ENCODE data around the gene CLMP.
A peak's percentile ranks its signal among the peaks of the same experiment; 100 is the strongest.

Gene CLMP

DNA sequence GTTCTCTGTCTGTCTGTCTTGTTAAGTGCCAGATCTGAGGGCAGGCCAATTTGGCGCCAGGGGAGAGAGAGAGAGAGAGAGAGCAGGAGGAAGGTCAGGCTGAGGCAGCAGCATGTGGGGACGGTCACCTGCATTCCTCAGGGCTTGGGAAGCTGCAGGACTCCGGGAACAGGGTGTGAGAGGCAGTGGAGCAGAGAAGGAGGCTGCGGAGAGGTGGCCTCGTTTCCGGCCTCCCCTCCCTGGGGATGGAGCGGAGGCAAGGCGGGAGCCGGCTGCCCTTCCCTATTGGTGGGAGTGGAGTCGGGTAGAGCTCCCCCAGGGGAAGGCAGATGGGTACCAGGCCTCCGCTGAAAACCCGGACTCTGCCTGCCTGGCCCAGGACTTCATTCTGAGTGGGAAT, 9.7 kb downstream of the CLMP start:
- TF ChIP-seq, protein P1, sequence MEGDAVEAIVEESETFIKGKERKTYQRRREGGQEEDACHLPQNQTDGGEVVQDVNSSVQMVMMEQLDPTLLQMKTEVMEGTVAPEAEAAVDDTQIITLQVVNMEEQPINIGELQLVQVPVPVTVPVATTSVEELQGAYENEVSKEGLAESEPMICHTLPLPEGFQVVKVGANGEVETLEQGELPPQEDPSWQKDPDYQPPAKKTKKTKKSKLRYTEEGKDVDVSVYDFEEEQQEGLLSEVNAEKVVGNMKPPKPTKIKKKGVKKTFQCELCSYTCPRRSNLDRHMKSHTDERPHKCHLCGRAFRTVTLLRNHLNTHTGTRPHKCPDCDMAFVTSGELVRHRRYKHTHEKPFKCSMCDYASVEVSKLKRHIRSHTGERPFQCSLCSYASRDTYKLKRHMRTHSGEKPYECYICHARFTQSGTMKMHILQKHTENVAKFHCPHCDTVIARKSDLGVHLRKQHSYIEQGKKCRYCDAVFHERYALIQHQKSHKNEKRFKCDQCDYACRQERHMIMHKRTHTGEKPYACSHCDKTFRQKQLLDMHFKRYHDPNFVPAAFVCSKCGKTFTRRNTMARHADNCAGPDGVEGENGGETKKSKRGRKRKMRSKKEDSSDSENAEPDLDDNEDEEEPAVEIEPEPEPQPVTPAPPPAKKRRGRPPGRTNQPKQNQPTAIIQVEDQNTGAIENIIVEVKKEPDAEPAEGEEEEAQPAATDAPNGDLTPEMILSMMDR (IDR thresholded peaks at IDR 0.05; ENCODE audit: low read depth, low read length), result no peak
- no peak overlapping the region for H3K4me3 ChIP-seq (replicated peaks in 1 of 2; ENCODE audit: low read depth in 2 of 2, low read length in 2 of 2)
- no peak for DNase-seq (ENCODE audit: low read depth in 2 of 2)

DNA sequence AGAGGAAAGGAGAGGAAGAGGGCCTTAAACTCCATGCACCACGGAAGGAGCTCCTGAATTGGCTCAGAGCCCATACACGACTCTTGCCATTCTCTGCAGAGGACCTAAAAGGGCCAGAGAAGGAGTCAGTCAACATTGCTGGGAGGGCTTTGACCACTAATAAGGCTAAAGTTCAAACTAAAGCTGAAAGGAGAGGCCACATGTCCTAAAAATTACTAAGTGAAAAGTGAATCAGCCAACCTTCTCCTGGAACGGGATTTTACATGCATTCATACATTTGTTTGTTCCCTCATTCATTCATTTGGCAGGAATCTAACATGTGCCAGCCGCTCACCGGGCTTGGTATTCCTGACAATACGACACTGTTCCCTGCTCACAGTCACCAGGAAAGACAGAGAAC, 10.5 kb downstream of the CLMP start:
- H3K4me3 ChIP-seq (replicated peaks in 1 of 2; ENCODE audit: low read depth in 2 of 2, low read length in 2 of 2), result no peak overlapping the region
- TF ChIP-seq, protein P1 (IDR thresholded peaks at IDR 0.05; ENCODE audit: low read depth, low read length), result no peak
- DNase-seq (ENCODE audit: low read depth in 2 of 2), result no peak

DNA sequence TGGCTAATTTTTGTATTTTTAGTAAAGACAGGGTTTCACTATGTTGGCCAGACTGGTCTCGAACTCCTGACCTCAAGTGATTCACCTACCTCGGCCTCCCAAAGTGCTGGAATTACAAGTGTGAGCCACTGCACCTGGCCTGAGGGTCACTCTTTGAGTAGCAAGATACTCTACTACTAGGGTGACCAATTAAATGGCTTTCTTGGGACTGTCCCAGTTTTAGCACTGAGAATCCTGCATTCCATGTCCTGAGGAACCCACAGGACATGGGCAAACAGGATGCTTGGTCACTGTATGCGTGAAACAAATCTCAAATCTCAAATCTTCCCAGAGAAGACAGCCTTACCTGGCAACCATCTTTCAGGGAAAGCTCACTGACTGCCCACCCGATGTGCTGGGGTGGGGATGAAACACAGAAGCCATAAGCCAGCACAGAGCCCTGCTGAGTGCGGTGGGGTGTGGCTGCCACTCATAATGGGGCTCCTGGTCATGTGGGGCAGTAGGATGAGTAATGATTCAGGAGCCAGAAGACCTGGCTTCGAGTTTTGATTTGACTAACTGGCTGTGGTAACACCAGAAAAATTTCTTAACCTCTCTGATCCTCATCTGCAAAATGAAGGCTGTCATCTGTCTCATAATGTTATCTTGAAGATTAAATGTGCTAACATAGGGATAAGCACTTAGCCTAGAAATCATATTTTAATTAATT, 11.5 kb downstream of the CLMP start:
- H3K4me3 ChIP-seq (replicated peaks in 1 of 2; ENCODE audit: low read depth in 2 of 2, low read length in 2 of 2), result no peak overlapping the region
- peak in 1 of 2 donors; percentile 54 for DNase-seq (ENCODE audit: low read depth in 2 of 2)
- TF ChIP-seq, protein P1 (IDR thresholded peaks at IDR 0.05; ENCODE audit: low read depth, low read length), result no peak

DNA sequence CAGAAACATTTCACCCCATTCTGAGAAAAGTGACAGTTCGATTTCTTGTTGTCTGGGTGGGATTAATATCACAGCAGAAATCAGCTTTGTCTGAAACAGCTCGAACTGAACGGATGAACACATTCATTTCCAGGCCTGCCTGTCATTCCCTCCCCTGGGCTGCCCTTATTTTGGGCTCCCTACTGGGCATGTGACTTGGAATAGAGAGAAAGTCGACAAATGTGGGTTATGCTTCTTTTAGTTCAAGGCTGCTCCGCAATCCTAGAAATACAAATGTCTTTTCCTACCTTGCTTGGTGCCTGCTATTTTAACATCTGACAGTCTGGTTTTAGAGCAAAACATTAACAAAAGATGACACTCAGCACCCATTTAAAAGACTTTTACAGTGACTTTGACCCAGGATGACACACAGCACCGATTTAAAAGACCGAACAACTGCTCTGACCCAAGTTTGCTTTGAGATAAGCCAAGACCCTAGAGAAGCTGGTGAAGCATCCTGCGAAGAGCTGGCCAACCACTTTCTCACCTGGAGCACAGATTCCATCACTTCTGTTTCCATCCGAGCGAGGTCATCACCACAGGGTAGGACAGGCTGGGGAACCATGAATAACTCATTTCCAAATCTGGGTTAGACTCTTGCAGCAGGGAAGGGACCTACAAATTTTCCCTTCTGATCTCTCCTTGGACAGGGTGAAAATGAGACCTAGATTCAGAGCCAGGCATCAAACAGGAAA, 13.1 kb downstream of the CLMP start:
- H3K4me3 ChIP-seq (replicated peaks in 1 of 2; ENCODE audit: low read depth in 2 of 2, low read length in 2 of 2), result no peak overlapping the region
- TF ChIP-seq, protein P1 (IDR thresholded peaks at IDR 0.05; ENCODE audit: low read depth, low read length), result no peak
- no peak for DNase-seq (ENCODE audit: low read depth in 2 of 2)

DNA sequence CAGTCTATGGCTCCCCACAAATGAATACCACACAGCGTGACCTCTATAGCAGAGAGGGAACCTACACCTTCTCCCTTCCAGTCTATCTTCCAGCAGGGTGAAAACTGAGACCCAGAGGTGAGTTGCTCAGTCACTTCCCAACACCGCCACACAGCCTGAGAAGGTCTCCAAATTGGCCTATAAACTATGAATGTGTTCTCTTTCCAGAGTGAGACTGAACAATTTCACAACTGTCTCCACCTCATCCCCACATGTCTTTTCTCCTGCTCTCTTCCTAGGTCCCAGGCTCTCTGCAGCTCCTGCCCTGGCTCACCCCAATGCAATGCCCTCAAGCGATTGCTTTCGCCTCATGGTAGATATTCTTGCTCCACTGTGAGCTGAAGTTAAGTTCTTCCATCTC, 14.0 kb downstream of the CLMP start:
- no peak for DNase-seq (ENCODE audit: low read depth in 2 of 2)
- H3K4me3 ChIP-seq (replicated peaks in 1 of 2; ENCODE audit: low read depth in 2 of 2, low read length in 2 of 2), result no peak overlapping the region
- TF ChIP-seq, protein P1 (IDR thresholded peaks at IDR 0.05; ENCODE audit: low read depth, low read length), result no peak

DNA sequence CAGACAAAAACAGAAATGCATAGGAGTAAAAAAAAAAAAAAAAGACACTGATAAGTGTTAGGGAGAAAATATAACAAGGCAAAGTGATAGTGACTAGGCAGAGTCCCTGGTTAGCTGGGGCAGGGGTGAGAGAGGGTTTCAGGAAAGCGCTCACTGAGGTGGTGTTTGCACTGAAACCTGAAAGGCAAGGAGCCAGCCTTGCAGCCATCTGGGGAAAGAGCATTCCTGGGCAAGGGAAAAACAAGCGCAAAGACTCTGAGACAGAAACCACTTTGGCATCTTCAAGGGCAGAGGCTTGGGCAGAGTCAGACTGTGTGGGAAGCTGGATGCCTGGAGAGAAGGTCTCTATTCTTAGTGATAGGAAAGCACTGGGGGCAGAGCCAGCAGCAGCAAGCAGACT, 14.5 kb downstream of the CLMP start:
- no peak overlapping the region for H3K4me3 ChIP-seq (replicated peaks in 1 of 2; ENCODE audit: low read depth in 2 of 2, low read length in 2 of 2)
- DNase-seq (ENCODE audit: low read depth in 2 of 2), result no peak
- TF ChIP-seq, protein P1 (IDR thresholded peaks at IDR 0.05; ENCODE audit: low read depth, low read length), result no peak
